ENCODE data around the gene MRPS18B. TPM values are rescaled to one million over a fixed set of nuclear protein-coding genes. Genes with fewer than 3 reads are reported as not detected.
"Not testable (repeated sequence)": the region's sequence is repeated elsewhere in the genome, so short reads cannot be mapped to it uniquely, and the experiment has no call there.

MRPS18B gene
- total and polyA plus RNA-seq, 2 donors (not counting 1 experiment from before 2014, with no cell fraction given): 53.1 to 76.8 TPM

DNA sequence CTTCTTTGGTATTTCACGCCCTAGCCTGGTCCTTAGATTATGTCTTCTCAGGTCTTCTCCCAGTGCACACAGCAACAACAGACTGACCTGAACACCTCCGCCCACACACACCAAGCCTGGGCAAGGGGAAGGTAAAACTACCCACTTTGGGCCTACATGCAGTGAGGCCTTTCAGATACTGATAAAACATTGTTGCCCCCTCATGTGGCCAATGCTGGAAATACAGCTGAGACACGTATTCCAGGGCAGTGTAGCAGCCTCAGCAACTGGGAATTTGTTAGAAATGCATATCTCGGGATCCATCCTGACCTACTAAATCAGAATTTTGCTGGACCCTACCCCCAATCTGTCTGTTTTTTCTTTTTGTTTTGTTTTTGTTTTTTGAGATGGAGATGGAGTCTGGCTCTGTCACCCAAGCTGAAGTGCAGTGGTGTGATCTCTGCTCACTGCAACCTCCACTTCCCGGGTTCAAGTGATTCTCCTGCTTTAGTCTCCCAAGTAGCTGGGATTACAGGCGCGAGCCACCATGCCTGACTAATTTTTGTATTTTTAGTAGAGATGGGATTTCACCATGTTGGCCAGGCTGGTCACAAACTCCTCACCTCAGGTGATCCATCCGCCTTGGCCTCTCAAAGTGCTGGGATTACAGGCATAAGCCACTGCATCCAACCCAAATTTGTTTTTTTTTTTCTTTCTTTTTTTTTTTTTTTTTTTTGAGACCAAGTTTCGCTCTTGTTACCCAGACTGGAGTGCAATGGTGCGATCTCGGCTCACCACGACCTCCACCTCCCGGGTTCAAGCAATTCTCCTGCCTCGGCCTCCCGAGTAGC, 20.1 kb upstream of the MRPS18B start:
- peak; percentile 68 to 80 for DNase-seq (ENCODE audit: low read depth in 2 of 2)
- peaks cover 21% of the 10 kb centered on the region for H3K36me3 ChIP-seq (ENCODE audit: control insufficient read depth, insufficient read depth, low read length)
- H3K27me3 ChIP-seq (ENCODE audit: control insufficient read depth, insufficient read depth, low read length); H2AFZ ChIP-seq (ENCODE audit: low read length); H3K4me1 ChIP-seq (ENCODE audit: control insufficient read depth, extremely low read depth, insufficient read depth, low read length); H3K27ac ChIP-seq (ENCODE audit: insufficient read depth, low read length); H3K4me3 ChIP-seq (replicated peaks in 1 of 4; ENCODE audit: control extremely low read depth in 1 of 4, insufficient read depth in 1 of 4, low read depth in 3 of 4, low read length in 4 of 4); H4K20me1 ChIP-seq (ENCODE audit: control insufficient read depth, extremely low read depth, insufficient read depth, low read length); H3K9me3 ChIP-seq (ENCODE audit: control insufficient read depth, insufficient read depth, low read depth, low read length); H3K4me2 ChIP-seq (ENCODE audit: extremely low read depth, insufficient read depth, low read length); H3K9ac ChIP-seq (ENCODE audit: insufficient read depth, low read length); H3K79me2 ChIP-seq (ENCODE audit: control insufficient read depth, insufficient read depth, low read length): not testable (repeated sequence)
- TF ChIP-seq, protein P1, sequence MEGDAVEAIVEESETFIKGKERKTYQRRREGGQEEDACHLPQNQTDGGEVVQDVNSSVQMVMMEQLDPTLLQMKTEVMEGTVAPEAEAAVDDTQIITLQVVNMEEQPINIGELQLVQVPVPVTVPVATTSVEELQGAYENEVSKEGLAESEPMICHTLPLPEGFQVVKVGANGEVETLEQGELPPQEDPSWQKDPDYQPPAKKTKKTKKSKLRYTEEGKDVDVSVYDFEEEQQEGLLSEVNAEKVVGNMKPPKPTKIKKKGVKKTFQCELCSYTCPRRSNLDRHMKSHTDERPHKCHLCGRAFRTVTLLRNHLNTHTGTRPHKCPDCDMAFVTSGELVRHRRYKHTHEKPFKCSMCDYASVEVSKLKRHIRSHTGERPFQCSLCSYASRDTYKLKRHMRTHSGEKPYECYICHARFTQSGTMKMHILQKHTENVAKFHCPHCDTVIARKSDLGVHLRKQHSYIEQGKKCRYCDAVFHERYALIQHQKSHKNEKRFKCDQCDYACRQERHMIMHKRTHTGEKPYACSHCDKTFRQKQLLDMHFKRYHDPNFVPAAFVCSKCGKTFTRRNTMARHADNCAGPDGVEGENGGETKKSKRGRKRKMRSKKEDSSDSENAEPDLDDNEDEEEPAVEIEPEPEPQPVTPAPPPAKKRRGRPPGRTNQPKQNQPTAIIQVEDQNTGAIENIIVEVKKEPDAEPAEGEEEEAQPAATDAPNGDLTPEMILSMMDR (conservative IDR thresholded peaks at IDR 0.05 in 1 of 2, IDR thresholded peaks at IDR 0.05 in 1 of 2; ENCODE audit: low read depth in 1 of 2, low read length in 2 of 2): peak; percentile 74 to 84

DNA sequence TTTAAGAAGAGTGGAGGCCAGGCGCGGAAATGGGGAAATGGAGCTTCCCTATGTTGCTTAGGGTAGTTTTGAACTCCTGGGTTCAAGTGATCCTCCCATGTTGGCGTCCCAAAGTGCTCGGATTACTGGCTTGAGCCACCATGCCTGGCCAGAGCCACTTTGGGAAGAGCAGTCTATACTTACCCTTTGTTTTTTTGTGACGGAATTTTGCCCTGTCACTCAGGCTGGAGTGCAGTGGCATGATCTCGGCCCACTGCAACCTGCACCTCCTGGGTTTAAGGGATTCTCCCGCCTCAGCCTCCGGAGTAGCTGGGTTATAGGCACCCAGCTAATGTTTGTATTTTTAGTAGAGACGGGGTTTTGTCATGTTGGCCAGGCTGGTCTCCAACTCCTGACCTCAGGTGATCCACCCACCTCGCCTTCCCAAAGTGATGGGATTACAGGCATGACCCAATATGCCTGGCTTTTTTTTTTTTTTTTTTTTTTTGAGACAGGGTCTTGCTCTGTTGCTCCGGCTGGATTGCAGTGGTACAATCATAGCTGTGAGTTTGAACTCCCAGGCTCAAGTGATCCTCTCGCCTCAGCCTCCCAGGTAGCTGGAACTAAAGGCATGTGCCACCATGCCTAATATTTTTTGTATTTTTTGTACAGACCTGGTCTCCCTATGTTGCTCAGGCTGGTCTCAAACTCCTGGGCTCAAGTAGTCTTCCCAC, 18.6 kb upstream of the MRPS18B start:
- no peaks in the 10 kb centered on the region for H3K79me2 ChIP-seq (ENCODE audit: control insufficient read depth, insufficient read depth, low read length)
- DNase-seq (ENCODE audit: low read depth in 2 of 2): no peak
- H3K36me3 ChIP-seq (ENCODE audit: control insufficient read depth, insufficient read depth, low read length): peaks cover 29% of the 10 kb centered on the region
- no peaks in the 10 kb centered on the region for H4K20me1 ChIP-seq (ENCODE audit: control insufficient read depth, extremely low read depth, insufficient read depth, low read length)
- no peaks in the 10 kb centered on the region for H3K4me1 ChIP-seq (ENCODE audit: control insufficient read depth, extremely low read depth, insufficient read depth, low read length)
- H2AFZ ChIP-seq (ENCODE audit: low read length): no peak overlapping the region
- H3K9ac ChIP-seq (ENCODE audit: insufficient read depth, low read length): no peak overlapping the region
- no peaks in the 10 kb centered on the region for H3K27me3 ChIP-seq (ENCODE audit: control insufficient read depth, insufficient read depth, low read length)
- H3K9me3 ChIP-seq (ENCODE audit: control insufficient read depth, insufficient read depth, low read depth, low read length): no peaks in the 10 kb centered on the region
- H3K4me2 ChIP-seq (ENCODE audit: extremely low read depth, insufficient read depth, low read length): no peak overlapping the region
- TF ChIP-seq EZH2 (IDR thresholded peaks at IDR 0.05; ENCODE audit: low read length, missing control alignments): no peak
- TF ChIP-seq, protein P1 (conservative IDR thresholded peaks at IDR 0.05 in 1 of 2, IDR thresholded peaks at IDR 0.05 in 1 of 2; ENCODE audit: low read depth in 1 of 2, low read length in 2 of 2): no peak
- no peak overlapping the region for H3K4me3 ChIP-seq (replicated peaks in 1 of 4; ENCODE audit: control extremely low read depth in 1 of 4, insufficient read depth in 1 of 4, low read depth in 3 of 4, low read length in 4 of 4)
- H3K27ac ChIP-seq (ENCODE audit: insufficient read depth, low read length): no peak overlapping the region

DNA sequence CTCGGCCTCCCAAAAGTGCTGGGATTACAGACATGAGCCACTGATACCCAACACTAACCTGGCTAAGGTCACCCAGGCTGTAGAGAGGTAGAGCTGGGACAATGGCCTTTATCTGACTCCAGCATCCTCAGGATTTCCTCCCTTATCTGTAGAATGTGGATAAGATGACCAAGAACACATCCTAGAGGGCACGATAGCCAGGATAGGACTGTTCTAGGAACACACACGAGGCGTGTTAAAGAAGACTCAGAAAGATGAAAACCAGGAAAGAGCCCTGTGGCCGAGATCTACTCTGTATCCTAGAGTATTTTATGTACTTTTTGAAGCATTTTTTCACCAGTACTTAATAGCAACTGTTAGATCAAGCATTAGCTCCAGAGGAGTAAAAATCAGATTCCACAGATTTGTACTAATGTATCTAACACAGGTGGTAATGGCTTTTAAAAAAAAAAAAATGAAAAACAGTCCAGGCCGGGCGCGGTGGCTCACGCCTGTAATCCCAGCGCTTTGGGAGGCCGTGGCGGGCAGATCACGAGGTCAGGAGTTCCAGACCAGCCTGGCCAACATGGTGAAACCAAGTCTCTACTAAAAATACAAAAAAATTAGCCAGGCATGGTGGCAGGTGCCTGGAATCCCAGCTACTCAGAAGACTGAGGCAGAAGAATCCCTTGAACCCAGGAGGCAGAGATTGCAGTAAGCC, 17.9 kb upstream of the MRPS18B start:
- DNase-seq (ENCODE audit: low read depth in 2 of 2): no peak
- no peak for TF ChIP-seq EZH2 (IDR thresholded peaks at IDR 0.05; ENCODE audit: low read length, missing control alignments)
- TF ChIP-seq, protein P1 (conservative IDR thresholded peaks at IDR 0.05 in 1 of 2, IDR thresholded peaks at IDR 0.05 in 1 of 2; ENCODE audit: low read depth in 1 of 2, low read length in 2 of 2): no peak
- Histone ChIP-seq H3K4me2 (ENCODE audit: extremely low read depth, insufficient read depth, low read length) (no peak overlapping the region), H3K4me1 (ENCODE audit: control insufficient read depth, extremely low read depth, insufficient read depth, low read length) (no peaks in the 10 kb centered on the region), H3K9me3 (ENCODE audit: control insufficient read depth, insufficient read depth, low read depth, low read length) (no peaks in the 10 kb centered on the region), H2AFZ (ENCODE audit: low read length) (no peak overlapping the region), H3K27me3 (ENCODE audit: control insufficient read depth, insufficient read depth, low read length) (no peaks in the 10 kb centered on the region), H3K79me2 (ENCODE audit: control insufficient read depth, insufficient read depth, low read length) (no peaks in the 10 kb centered on the region), H3K27ac (ENCODE audit: insufficient read depth, low read length) (no peak overlapping the region), H3K9ac (ENCODE audit: insufficient read depth, low read length) (no peak overlapping the region), H3K36me3 (ENCODE audit: control insufficient read depth, insufficient read depth, low read length) (peaks cover 34% of the 10 kb centered on the region), H4K20me1 (ENCODE audit: control insufficient read depth, extremely low read depth, insufficient read depth, low read length) (no peaks in the 10 kb centered on the region), H3K4me3 (replicated peaks in 1 of 4; ENCODE audit: control extremely low read depth in 1 of 4, insufficient read depth in 1 of 4, low read depth in 3 of 4, low read length in 4 of 4) (no peak overlapping the region)
